Measurements from ENCODE around the gene KRT2. TPM values are rescaled to one million over a fixed set of nuclear protein-coding genes. Genes with fewer than 3 reads are reported as not detected.

KRT2 gene
- total and polyA plus RNA-seq, 7 donors = not detected

DNA sequence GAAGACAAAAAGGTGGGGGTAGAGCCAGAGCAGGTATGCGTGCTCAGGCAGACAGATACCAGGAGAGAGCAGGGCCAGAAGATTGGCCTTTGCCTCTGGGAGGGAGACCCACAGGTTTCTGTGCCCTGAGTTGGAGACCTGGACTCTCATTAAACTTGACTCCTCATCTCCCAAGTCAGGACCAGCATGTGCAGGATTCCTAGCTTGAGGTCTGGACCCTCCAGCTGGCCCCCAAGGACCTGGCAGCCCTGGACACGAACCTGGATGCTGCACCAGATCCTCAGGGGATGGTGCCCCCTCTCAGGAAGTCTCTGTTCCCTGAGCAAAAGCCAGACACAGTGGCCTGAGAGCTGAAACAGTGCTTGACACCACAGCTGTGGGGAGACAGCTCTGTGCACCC, 23.2 kb downstream of the KRT2 start:
- intact Hi-C loops (cut with DNase I) = no loop called here

DNA sequence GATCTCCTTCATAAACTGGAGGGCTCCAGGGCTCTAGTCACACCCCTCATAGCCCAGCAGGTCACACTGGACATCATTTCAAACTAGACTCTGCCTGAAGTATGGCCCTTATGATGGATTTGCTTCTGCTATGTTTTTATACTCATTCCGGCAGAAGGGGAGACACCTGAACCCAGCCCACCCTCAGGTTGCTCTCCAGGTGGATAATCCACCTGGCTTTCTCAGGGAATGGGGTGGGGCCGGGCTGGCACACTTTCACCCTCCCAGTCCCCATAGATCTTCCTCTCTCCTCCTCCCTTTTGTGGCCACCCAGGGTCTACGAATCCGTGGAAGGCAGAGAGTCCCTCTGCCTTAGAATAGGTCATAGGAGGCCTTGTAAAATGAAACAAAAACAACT, 23.9 kb downstream of the KRT2 start:
- H3K9me3 ChIP-seq = no peaks in the 10 kb centered on the region
- 77 to 90% (median 87%) methylated on average over 4 of the region's 4 CpGs for WGBS, 3 donors
- H3K36me3 ChIP-seq (ENCODE audit: insufficient read depth in 1 of 2, low read depth in 1 of 2) = no peaks in the 10 kb centered on the region
- no peak for DNase-seq
- ATAC-seq = no peak
- H3K27me3 ChIP-seq (ENCODE audit: insufficient read depth in 3 of 3, low read length in 2 of 3) = peaks cover 0 to 14% (median 0%) of the 10 kb centered on the region in 3 donors
- no peak overlapping the region for H3K27ac ChIP-seq
- no peak for TF ChIP-seq CTCF (IDR thresholded peaks at IDR 0.05)
- intact Hi-C loops (cut with DNase I) = no loop called here
- no peak overlapping the region for H3K4me3 ChIP-seq
- no peaks in the 10 kb centered on the region for H3K4me1 ChIP-seq

More for the DNA sequence above, 23.2 kb downstream of the KRT2 start:
- H3K36me3 ChIP-seq (ENCODE audit: insufficient read depth in 1 of 2, low read depth in 1 of 2) = no peaks in the 10 kb centered on the region
- no peak for TF ChIP-seq CTCF (IDR thresholded peaks at IDR 0.05)
- ATAC-seq = no peak
- H3K4me3 ChIP-seq = no peak overlapping the region
- H3K27me3 ChIP-seq (ENCODE audit: insufficient read depth in 3 of 3, low read length in 2 of 3) = peaks cover 0 to 14% (median 0%) of the 10 kb centered on the region in 3 donors
- WGBS, 3 donors = 84 to 85% (median 85%) methylated on average over 2 of the region's 2 CpGs
- DNase-seq = no peak
- H3K4me1 ChIP-seq = no peaks in the 10 kb centered on the region
- H3K27ac ChIP-seq = no peak overlapping the region
- no peaks in the 10 kb centered on the region for H3K9me3 ChIP-seq

GRCh38 chr12:52627395-52628110, 24.5 kb downstream of the KRT2 start:
- WGBS, 3 donors = 53 to 61% (median 54%) methylated on average over 2 of the region's 2 CpGs
- H3K9me3 ChIP-seq = no peaks in the 10 kb centered on the region
- intact Hi-C loops (cut with DNase I) = no loop called here
- no peaks in the 10 kb centered on the region for H3K4me1 ChIP-seq
- ATAC-seq = no peak
- H3K36me3 ChIP-seq (ENCODE audit: insufficient read depth in 1 of 2, low read depth in 1 of 2) = no peaks in the 10 kb centered on the region
- no peak for TF ChIP-seq CTCF (IDR thresholded peaks at IDR 0.05)
- no peak overlapping the region for H3K27ac ChIP-seq
- peaks cover 0 to 14% (median 0%) of the 10 kb centered on the region in 3 donors for H3K27me3 ChIP-seq (ENCODE audit: insufficient read depth in 3 of 3, low read length in 2 of 3)
- H3K4me3 ChIP-seq = no peak overlapping the region
- DNase-seq = no peak

- H3K9me3 ChIP-seq = no peaks in the 10 kb centered on the region
- intact Hi-C loops (cut with DNase I) = no loop called here
- 62 to 74% (median 70%) methylated on average over 5 of the region's 5 CpGs for WGBS, 3 donors
- no peak overlapping the region for H3K4me3 ChIP-seq
- ATAC-seq (no peak), DNase-seq (no peak)
- no peaks in the 10 kb centered on the region for H3K36me3 ChIP-seq (ENCODE audit: insufficient read depth in 1 of 2, low read depth in 1 of 2)
- H3K27me3 ChIP-seq (ENCODE audit: insufficient read depth in 3 of 3, low read length in 2 of 3) = peaks cover 0 to 3% (median 0%) of the 10 kb centered on the region in 3 donors
- no peaks in the 10 kb centered on the region for H3K4me1 ChIP-seq
- no peak for TF ChIP-seq CTCF (IDR thresholded peaks at IDR 0.05)
- H3K27ac ChIP-seq = no peak overlapping the region
These were observed 29.7 kb downstream of the KRT2 start for GRCh38 chr12:52622349-52622748.

- no peak for DNase-seq
These were observed 33.1 kb downstream of the KRT2 start for GRCh38 chr12:52618866-52619265.

More at GRCh38 chr12:52618866-52619265, 33.1 kb downstream of the KRT2 start:
- no peak for ATAC-seq
- 68 to 76% (median 70%) methylated on average over 2 of the region's 2 CpGs for WGBS, 3 donors
- H3K27ac ChIP-seq = no peak overlapping the region
- H3K27me3 ChIP-seq (ENCODE audit: insufficient read depth in 3 of 3, low read length in 2 of 3) = peaks cover 0 to 3% (median 0%) of the 10 kb centered on the region in 3 donors
- TF ChIP-seq CTCF (IDR thresholded peaks at IDR 0.05) = no peak
- H3K36me3 ChIP-seq (ENCODE audit: insufficient read depth in 1 of 2, low read depth in 1 of 2) = no peaks in the 10 kb centered on the region
- no peak overlapping the region for H3K4me3 ChIP-seq
- H3K9me3 ChIP-seq = no peaks in the 10 kb centered on the region
- H3K4me1 ChIP-seq = no peaks in the 10 kb centered on the region
- intact Hi-C loops (cut with DNase I) = no loop called here
